ENCODE results near the gene PLEKHA6. TPM values are rescaled to one million over a fixed set of nuclear protein-coding genes. Genes with fewer than 3 reads are reported as not detected.
A peak's percentile ranks its signal among the peaks of the same experiment; 100 is the strongest.

PLEKHA6 gene
- polyA plus RNA-seq, 1 donor from 2014 or later = 22.6 TPM

DNA sequence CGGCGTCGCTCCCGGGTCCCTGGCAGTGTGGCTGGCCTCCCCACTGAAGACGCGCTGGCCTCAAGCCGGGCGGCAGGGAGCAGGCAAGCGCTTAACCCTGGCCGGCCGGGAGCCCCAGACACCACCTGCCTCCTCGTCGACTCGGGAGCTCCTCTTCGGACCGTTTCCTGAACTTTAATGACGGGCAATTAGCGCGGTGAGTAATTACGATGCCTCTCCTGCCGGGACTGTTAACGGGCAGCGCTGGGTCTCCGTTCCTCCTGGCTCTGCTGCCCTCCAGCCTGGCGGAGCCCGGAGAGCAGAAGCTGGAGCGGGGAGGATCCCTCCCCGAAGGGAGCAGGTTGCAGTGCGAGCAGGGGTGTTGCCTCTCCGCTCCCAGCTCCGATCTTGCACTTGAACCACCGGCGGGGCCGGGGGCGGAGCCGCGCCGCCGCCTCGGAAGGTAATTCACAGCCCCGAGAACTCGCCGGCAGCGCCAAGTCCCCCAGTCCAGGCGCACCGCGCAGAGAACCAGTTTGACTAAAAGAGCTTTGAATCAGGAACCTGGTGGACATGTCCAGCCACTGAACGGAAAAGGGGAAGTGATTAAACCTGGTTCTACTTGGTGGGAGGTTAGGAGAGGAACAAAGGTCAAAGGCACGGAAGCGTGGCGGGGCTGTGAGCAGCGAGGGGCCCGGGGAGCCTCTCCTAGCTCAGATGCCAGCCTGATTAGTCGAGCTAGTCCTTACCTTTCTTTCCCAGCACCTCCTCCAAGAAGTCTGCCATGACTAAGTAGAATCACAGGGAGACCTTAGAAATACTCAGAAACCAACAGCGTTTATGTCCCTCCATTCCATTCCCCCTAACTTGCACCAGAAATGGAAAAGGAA lies 18.3 kb upstream of the PLEKHA6 start:
- peak overlapping the region; percentile 39 for H3K9ac ChIP-seq (ENCODE audit: low read length)
- H3K9me3 ChIP-seq (ENCODE audit: low read length) = no peaks in the 10 kb centered on the region
- peak overlapping the region; percentile 31 for H2AFZ ChIP-seq (ENCODE audit: low read depth, low read length)
- peak overlapping the region; percentile 77 for H3K4me2 ChIP-seq (ENCODE audit: low read length)
- H3K27me3 ChIP-seq (ENCODE audit: insufficient read depth, low read depth, low read length) = peaks cover 90% of the 10 kb centered on the region
- TF ChIP-seq EZH2 (IDR thresholded peaks at IDR 0.05; ENCODE audit: borderline replicate concordance, insufficient read depth, low read length, poor library complexity, severe bottlenecking) = no peak
- TF ChIP-seq TAF1 (IDR thresholded peaks at IDR 0.05; ENCODE audit: low read depth) = no peak
- TF ChIP-seq, protein P1, sequence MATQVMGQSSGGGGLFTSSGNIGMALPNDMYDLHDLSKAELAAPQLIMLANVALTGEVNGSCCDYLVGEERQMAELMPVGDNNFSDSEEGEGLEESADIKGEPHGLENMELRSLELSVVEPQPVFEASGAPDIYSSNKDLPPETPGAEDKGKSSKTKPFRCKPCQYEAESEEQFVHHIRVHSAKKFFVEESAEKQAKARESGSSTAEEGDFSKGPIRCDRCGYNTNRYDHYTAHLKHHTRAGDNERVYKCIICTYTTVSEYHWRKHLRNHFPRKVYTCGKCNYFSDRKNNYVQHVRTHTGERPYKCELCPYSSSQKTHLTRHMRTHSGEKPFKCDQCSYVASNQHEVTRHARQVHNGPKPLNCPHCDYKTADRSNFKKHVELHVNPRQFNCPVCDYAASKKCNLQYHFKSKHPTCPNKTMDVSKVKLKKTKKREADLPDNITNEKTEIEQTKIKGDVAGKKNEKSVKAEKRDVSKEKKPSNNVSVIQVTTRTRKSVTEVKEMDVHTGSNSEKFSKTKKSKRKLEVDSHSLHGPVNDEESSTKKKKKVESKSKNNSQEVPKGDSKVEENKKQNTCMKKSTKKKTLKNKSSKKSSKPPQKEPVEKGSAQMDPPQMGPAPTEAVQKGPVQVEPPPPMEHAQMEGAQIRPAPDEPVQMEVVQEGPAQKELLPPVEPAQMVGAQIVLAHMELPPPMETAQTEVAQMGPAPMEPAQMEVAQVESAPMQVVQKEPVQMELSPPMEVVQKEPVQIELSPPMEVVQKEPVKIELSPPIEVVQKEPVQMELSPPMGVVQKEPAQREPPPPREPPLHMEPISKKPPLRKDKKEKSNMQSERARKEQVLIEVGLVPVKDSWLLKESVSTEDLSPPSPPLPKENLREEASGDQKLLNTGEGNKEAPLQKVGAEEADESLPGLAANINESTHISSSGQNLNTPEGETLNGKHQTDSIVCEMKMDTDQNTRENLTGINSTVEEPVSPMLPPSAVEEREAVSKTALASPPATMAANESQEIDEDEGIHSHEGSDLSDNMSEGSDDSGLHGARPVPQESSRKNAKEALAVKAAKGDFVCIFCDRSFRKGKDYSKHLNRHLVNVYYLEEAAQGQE (IDR thresholded peaks at IDR 0.05; ENCODE audit: borderline replicate concordance) = no peak
- no peak for TF ChIP-seq MXI1 (conservative IDR thresholded peaks at IDR 0.05; ENCODE audit: poor library complexity, severe bottlenecking)
- TF ChIP-seq SMC3 (conservative IDR thresholded peaks at IDR 0.05; ENCODE audit: poor library complexity) = no peak
- TF ChIP-seq, protein P2, sequence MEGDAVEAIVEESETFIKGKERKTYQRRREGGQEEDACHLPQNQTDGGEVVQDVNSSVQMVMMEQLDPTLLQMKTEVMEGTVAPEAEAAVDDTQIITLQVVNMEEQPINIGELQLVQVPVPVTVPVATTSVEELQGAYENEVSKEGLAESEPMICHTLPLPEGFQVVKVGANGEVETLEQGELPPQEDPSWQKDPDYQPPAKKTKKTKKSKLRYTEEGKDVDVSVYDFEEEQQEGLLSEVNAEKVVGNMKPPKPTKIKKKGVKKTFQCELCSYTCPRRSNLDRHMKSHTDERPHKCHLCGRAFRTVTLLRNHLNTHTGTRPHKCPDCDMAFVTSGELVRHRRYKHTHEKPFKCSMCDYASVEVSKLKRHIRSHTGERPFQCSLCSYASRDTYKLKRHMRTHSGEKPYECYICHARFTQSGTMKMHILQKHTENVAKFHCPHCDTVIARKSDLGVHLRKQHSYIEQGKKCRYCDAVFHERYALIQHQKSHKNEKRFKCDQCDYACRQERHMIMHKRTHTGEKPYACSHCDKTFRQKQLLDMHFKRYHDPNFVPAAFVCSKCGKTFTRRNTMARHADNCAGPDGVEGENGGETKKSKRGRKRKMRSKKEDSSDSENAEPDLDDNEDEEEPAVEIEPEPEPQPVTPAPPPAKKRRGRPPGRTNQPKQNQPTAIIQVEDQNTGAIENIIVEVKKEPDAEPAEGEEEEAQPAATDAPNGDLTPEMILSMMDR (IDR thresholded peaks at IDR 0.05; ENCODE audit: poor library complexity, severe bottlenecking) = no peak
- TF ChIP-seq RAD21 (conservative IDR thresholded peaks at IDR 0.05) = no peak
- TF ChIP-seq EP300 (conservative IDR thresholded peaks at IDR 0.05; ENCODE audit: poor library complexity, severe bottlenecking) = no peak
- TF ChIP-seq POLR2AphosphoS5 (IDR thresholded peaks at IDR 0.05) = no peak
- no peaks in the 10 kb centered on the region for H3K79me2 ChIP-seq (replicated peaks; ENCODE audit: insufficient read depth, low read length)
- H3K27ac ChIP-seq (ENCODE audit: low read length) = no peak overlapping the region
- H3K4me3 ChIP-seq (ENCODE audit: low read length) = peak overlapping the region; percentile 71
- no peaks in the 10 kb centered on the region for H3K9me2 ChIP-seq (ENCODE audit: insufficient read depth, low read length)
- H3F3A ChIP-seq (ENCODE audit: insufficient read depth, low read length, poor library complexity, severe bottlenecking) = no peaks in the 10 kb centered on the region
- no peaks in the 10 kb centered on the region for H4K20me1 ChIP-seq (ENCODE audit: insufficient read depth)
- no peaks in the 10 kb centered on the region for H3K36me3 ChIP-seq (ENCODE audit: insufficient read depth, low read length)

DNA sequence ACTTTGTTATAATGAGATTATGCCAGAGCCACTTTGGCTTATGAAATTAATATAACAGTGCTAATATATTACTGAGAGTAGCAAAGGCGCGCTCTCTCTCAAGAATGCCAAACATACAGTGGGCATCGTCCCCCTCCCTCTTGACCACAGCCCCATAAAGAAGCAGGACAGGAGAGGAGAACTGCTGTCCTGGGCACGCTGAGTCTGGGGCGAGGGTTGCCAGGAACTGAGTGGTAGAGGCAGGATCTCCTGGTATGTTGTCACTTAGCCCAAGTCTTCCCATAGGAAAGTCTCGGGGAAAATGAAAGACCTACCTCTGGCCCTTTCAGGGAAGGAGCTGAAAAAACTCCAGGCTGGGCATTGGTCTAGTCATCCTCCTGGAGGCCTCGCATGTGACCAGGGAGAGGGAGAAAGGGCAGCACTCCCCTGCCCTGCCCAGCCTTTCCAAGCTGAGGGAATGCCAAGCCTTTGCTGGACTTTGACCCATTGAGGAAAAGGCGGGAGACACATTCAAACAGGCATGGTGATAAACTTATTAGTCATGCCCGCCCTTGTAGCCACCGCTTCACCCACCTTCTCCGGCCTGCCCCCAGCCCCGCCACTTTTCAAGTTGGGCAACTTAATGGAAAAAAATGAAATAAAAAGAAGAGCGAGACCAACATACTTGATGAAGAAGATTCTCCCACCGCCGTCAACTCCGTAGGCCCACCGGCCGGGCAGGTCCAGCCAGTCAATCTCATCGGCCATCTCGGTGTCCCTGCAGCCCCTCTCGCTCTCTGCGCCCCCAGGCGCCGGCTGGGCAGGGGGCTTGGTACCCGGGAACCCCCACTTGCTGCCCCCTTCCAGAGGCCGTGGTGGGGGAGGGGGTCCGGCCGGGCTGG lies 17.4 kb upstream of the PLEKHA6 start:
- no peak overlapping the region for H3K4me2 ChIP-seq (ENCODE audit: low read length)
- H3K27me3 ChIP-seq (ENCODE audit: insufficient read depth, low read depth, low read length) = peaks cover 90% of the 10 kb centered on the region
- H2AFZ ChIP-seq (ENCODE audit: low read depth, low read length) = no peak overlapping the region

More for the DNA sequence above, 17.4 kb upstream of the PLEKHA6 start:
- TF ChIP-seq SMC3 (conservative IDR thresholded peaks at IDR 0.05; ENCODE audit: poor library complexity) = no peak
- TF ChIP-seq RAD21 (conservative IDR thresholded peaks at IDR 0.05) = no peak
- TF ChIP-seq EZH2 (IDR thresholded peaks at IDR 0.05; ENCODE audit: borderline replicate concordance, insufficient read depth, low read length, poor library complexity, severe bottlenecking) = no peak
- TF ChIP-seq, protein P1 (IDR thresholded peaks at IDR 0.05; ENCODE audit: borderline replicate concordance) = no peak
- no peak for TF ChIP-seq TAF1 (IDR thresholded peaks at IDR 0.05; ENCODE audit: low read depth)
- TF ChIP-seq, protein P2 (IDR thresholded peaks at IDR 0.05; ENCODE audit: poor library complexity, severe bottlenecking) = no peak
- Histone ChIP-seq H3K9me2 (ENCODE audit: insufficient read depth, low read length) (no peaks in the 10 kb centered on the region), H3F3A (ENCODE audit: insufficient read depth, low read length, poor library complexity, severe bottlenecking) (no peaks in the 10 kb centered on the region), H3K4me3 (ENCODE audit: low read length) (peak overlapping the region; percentile 71), H3K27ac (ENCODE audit: low read length) (no peak overlapping the region), H3K9me3 (ENCODE audit: low read length) (no peaks in the 10 kb centered on the region), H3K9ac (ENCODE audit: low read length) (peak overlapping the region; percentile 39), H3K79me2 (replicated peaks; ENCODE audit: insufficient read depth, low read length) (no peaks in the 10 kb centered on the region), H3K36me3 (ENCODE audit: insufficient read depth, low read length) (no peaks in the 10 kb centered on the region), H4K20me1 (ENCODE audit: insufficient read depth) (no peaks in the 10 kb centered on the region)

Measured in neural cell (in vitro differentiated cells).